ENCODE data around the gene CHRNA4.

Gene CHRNA4

GRCh38 chr20:63396300-63396699, 35.2 kb upstream of the CHRNA4 start:
- TF ChIP-seq, protein P1, sequence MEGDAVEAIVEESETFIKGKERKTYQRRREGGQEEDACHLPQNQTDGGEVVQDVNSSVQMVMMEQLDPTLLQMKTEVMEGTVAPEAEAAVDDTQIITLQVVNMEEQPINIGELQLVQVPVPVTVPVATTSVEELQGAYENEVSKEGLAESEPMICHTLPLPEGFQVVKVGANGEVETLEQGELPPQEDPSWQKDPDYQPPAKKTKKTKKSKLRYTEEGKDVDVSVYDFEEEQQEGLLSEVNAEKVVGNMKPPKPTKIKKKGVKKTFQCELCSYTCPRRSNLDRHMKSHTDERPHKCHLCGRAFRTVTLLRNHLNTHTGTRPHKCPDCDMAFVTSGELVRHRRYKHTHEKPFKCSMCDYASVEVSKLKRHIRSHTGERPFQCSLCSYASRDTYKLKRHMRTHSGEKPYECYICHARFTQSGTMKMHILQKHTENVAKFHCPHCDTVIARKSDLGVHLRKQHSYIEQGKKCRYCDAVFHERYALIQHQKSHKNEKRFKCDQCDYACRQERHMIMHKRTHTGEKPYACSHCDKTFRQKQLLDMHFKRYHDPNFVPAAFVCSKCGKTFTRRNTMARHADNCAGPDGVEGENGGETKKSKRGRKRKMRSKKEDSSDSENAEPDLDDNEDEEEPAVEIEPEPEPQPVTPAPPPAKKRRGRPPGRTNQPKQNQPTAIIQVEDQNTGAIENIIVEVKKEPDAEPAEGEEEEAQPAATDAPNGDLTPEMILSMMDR (IDR thresholded peaks at IDR 0.05; ENCODE audit: borderline replicate concordance, insufficient read depth, low read depth, low read length): no peak
- H3K4me3 ChIP-seq (ENCODE audit: low read depth, low read length): no peak overlapping the region

- no peak overlapping the region for H3K4me3 ChIP-seq (ENCODE audit: low read depth, low read length)
- TF ChIP-seq, protein P1 (IDR thresholded peaks at IDR 0.05; ENCODE audit: borderline replicate concordance, insufficient read depth, low read depth, low read length): no peak
Observed at GRCh38 chr20:63395723-63396122, 34.6 kb upstream of the CHRNA4 start.

GRCh38 chr20:63394920-63395455, 33.8 kb upstream of the CHRNA4 start:
- no peak overlapping the region for H3K4me3 ChIP-seq (ENCODE audit: low read depth, low read length)
- TF ChIP-seq, protein P1 (IDR thresholded peaks at IDR 0.05; ENCODE audit: borderline replicate concordance, insufficient read depth, low read depth, low read length): no peak

GRCh38 chr20:63394069-63394919, 33.1 kb upstream of the CHRNA4 start:
- TF ChIP-seq, protein P1 (IDR thresholded peaks at IDR 0.05; ENCODE audit: borderline replicate concordance, insufficient read depth, low read depth, low read length): no peak
- no peak overlapping the region for H3K4me3 ChIP-seq (ENCODE audit: low read depth, low read length)

DNA sequence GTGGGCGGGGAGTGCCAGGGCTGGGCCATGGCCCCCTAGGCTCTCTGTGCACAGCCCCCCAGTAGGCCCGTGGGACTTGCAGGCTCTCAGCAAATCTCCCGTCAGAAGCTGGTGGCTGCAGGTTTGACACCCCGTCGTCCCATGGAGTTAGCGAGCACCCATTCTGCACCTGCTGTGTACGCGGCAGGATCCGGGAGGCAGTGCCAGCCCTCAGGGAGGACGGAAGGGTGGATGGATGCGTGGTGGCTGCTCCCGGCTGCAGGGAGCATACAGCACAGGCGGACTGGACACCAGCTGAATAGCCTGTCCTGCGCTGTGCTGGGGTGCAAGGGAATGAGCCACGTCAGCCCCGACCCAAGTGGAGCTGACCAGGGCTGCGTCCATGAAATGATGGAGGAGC, 32.4 kb upstream of the CHRNA4 start:
- no peak overlapping the region for H3K4me3 ChIP-seq (ENCODE audit: low read depth, low read length)
- TF ChIP-seq, protein P1 (IDR thresholded peaks at IDR 0.05; ENCODE audit: borderline replicate concordance, insufficient read depth, low read depth, low read length): no peak

DNA sequence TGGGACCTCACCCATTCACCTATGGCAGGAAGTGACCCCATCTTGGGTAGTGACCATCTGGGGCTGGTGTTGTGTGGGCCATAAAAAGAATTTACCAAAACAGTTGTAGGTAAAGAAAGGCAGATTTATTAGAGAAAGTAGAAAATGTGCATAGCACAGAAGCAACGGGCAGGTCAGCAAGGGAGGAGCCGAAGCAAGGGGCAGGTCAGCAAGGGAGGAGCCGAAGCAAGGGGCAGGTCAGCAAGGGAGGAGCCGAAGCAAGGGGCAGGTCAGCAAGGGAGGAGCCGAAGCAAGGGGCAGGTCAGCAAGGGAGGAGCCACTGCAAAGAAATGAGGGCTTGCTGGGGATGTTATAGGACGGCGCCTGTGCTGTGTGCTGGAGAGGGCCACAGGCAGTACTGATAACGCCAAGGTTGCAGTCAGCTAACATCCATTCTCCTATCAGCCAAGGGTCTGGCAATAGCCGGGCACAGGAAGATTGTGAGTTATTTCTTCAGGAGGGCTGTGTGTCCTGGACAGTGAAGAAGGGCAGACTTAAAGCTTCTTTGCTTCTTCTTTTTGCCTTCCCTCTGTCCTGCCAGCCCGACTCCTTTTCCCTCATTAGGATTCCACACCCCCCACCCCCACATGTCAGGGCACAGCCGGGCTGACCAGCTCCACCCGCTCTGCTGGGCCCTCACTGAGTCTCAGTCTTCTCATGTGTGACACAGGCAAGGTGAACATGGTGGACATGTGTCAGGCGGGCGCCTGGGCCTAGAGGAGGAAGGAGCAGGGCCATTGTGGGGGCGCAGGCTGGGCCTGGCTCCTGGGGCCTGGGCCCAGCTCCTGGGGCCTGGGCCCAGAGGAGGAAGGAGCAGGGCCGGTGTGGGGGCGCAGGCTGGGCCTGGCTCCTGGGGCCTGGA, 31.6 kb upstream of the CHRNA4 start:
- TF ChIP-seq, protein P1 (IDR thresholded peaks at IDR 0.05; ENCODE audit: borderline replicate concordance, insufficient read depth, low read depth, low read length): no peak
- no peak overlapping the region for H3K4me3 ChIP-seq (ENCODE audit: low read depth, low read length)
